ENCODE data around the gene KLHL30. TPM values are rescaled to one million over a fixed set of nuclear protein-coding genes. Genes with fewer than 3 reads are reported as not detected.

KLHL30 gene
- total and polyA plus RNA-seq, 2 experiments from 2014 or later: 0.07 TPM; not detected in 1

DNA sequence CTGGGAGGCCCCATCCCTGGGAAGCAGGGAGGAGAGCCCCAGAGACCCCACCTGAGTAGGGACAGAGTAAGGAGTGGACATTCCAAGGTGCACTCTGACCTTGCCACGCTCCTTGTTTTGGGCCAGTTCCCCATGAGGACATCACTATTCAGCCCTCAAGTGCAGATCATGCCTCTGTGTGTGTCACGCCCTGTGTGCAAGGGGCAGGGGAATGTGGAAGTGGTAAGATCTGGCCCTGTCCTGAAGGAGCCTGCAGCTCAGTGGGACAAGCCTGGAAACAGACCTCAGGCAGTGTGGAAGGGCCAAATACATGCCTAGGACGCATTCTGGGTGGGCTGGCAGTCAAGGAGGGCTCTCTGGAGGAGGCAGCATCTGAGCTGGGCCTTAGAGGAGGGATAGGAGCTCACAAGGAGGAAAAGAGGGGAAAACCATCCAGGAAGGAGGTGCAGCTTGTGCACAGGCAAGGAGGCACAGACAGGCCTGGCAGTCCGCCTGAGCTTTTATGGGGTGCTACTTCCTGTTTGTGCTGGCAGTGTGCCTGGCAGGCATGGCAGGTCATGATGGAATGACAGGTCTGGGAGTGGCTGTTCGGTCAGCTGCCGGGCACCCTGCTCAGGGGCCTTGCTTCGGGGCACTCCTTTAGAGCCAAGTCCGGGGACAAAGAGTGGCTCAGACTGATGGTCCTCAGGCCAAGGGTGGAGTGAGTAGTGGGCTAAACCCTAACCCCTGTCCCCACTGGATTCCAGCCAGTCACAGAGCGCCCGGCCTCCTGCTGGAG is 3.3 kb downstream of the KLHL30 start (continued):
- no peak for TF ChIP-seq STAT1 (IDR thresholded peaks at IDR 0.05; ENCODE audit: unreplicated experiment)
- TF ChIP-seq ZNF331 (CRISPR knock-in tag; IDR thresholded peaks at IDR 0.05; ENCODE audit: low read depth): no peak
- TF ChIP-seq POLR2AphosphoS5 (IDR thresholded peaks at IDR 0.05; ENCODE audit: low read depth): no peak
- no peak for TF ChIP-seq EZH2 (IDR thresholded peaks at IDR 0.05; ENCODE audit: low read depth, unreplicated experiment)
- TF ChIP-seq, protein P1, sequence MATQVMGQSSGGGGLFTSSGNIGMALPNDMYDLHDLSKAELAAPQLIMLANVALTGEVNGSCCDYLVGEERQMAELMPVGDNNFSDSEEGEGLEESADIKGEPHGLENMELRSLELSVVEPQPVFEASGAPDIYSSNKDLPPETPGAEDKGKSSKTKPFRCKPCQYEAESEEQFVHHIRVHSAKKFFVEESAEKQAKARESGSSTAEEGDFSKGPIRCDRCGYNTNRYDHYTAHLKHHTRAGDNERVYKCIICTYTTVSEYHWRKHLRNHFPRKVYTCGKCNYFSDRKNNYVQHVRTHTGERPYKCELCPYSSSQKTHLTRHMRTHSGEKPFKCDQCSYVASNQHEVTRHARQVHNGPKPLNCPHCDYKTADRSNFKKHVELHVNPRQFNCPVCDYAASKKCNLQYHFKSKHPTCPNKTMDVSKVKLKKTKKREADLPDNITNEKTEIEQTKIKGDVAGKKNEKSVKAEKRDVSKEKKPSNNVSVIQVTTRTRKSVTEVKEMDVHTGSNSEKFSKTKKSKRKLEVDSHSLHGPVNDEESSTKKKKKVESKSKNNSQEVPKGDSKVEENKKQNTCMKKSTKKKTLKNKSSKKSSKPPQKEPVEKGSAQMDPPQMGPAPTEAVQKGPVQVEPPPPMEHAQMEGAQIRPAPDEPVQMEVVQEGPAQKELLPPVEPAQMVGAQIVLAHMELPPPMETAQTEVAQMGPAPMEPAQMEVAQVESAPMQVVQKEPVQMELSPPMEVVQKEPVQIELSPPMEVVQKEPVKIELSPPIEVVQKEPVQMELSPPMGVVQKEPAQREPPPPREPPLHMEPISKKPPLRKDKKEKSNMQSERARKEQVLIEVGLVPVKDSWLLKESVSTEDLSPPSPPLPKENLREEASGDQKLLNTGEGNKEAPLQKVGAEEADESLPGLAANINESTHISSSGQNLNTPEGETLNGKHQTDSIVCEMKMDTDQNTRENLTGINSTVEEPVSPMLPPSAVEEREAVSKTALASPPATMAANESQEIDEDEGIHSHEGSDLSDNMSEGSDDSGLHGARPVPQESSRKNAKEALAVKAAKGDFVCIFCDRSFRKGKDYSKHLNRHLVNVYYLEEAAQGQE (IDR thresholded peaks at IDR 0.05; ENCODE audit: unreplicated experiment): no peak
- TF ChIP-seq CREB1 (CRISPR knock-in tag; IDR thresholded peaks at IDR 0.05; ENCODE audit: low read depth): no peak

DNA sequence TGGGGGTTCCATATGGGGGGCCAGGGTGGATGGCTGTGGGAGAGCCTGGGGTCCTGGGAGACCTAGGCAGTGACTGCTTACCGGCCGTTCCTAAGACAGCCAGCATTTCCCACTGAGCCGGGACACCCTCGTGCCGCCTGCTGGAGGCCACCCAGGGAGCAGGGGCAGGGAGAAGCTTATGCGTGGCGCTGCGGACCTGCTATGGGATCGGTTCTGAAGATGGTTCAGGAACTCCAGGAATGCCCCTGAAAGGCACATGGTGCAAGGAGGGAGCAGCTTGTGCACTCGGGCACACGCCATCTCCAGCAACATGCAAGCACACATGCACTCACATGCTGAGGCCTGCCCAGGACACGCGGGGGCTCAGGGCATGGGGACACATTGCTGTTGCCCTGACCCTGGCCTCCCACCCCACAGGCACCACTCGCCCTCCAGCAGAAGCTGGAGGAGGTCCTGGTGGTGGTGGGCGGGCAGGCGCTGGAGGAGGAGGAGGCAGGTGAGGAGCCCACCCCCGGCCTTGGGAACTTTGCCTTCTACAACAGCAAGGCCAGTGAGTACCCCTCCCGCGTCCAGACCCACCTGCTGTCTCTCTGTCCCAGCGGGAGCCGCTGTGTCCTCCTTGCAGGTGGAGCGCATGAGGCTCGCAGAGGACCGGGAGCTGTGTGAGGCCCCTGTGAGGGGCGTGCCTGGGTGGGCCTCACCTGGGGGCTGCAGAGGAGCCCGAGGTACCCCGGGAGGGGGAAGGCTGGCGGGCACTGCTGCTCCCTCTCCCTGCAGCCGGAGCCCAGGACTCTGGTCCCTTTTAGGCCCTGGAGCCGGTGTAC is 4.1 kb downstream of the KLHL30 start:
- Histone ChIP-seq H2AFZ (no peak overlapping the region), H3K4me3 (no peak overlapping the region), H3K4me1 (ENCODE audit: insufficient read depth) (no peaks in the 10 kb centered on the region), H3K36me3 (ENCODE audit: insufficient read depth) (no peaks in the 10 kb centered on the region), H3K9me2 (ENCODE audit: insufficient read depth) (no peaks in the 10 kb centered on the region), H4K20me1 (replicated peaks; ENCODE audit: insufficient read depth) (no peaks in the 10 kb centered on the region), H3K27ac (ENCODE audit: low read depth) (no peak overlapping the region), H3K4me2 (no peak overlapping the region), H3K79me2 (replicated peaks; ENCODE audit: insufficient read depth) (no peaks in the 10 kb centered on the region), H3F3A (replicated peaks; ENCODE audit: low read depth) (no peaks in the 10 kb centered on the region), H3K27me3 (ENCODE audit: insufficient read depth) (no peaks in the 10 kb centered on the region)
- H3K36me3 Mint-ChIP-seq (ENCODE audit: low read depth): no peaks in the 10 kb centered on the region
- peaks cover 5% of the 10 kb centered on the region for H3K27me3 Mint-ChIP-seq (ENCODE audit: insufficient read depth, low read depth, poor library complexity)
- H3K4me3 Mint-ChIP-seq: no peak overlapping the region
- no peaks in the 10 kb centered on the region; the same call in 2 of the 3 replicates for H3K4me1 Mint-ChIP-seq
- no peaks in the 10 kb centered on the region for H3K9me3 Mint-ChIP-seq
- DNase-seq (ENCODE audit: low spot score): no peak
- ATAC-seq: no peak
- no peak overlapping the region for H3K27ac Mint-ChIP-seq
- TF ChIP-seq EZH2 (IDR thresholded peaks at IDR 0.05; ENCODE audit: low read depth, unreplicated experiment) (no peak), ZNF331 (CRISPR knock-in tag; IDR thresholded peaks at IDR 0.05; ENCODE audit: low read depth) (no peak), POLR2AphosphoS5 (IDR thresholded peaks at IDR 0.05; ENCODE audit: low read depth) (no peak), STAT1 (IDR thresholded peaks at IDR 0.05; ENCODE audit: unreplicated experiment) (no peak), ZNF114 (CRISPR knock-in tag; IDR thresholded peaks at IDR 0.05) (no peak), JUNB (IDR thresholded peaks at IDR 0.05; ENCODE audit: unreplicated experiment) (no peak), EZH2phosphoT487 (IDR thresholded peaks at IDR 0.05; ENCODE audit: unreplicated experiment) (no peak)
- TF ChIP-seq, protein P2, sequence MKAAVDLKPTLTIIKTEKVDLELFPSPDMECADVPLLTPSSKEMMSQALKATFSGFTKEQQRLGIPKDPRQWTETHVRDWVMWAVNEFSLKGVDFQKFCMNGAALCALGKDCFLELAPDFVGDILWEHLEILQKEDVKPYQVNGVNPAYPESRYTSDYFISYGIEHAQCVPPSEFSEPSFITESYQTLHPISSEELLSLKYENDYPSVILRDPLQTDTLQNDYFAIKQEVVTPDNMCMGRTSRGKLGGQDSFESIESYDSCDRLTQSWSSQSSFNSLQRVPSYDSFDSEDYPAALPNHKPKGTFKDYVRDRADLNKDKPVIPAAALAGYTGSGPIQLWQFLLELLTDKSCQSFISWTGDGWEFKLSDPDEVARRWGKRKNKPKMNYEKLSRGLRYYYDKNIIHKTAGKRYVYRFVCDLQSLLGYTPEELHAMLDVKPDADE (IDR thresholded peaks at IDR 0.05): no peak
- TF ChIP-seq, protein P3, sequence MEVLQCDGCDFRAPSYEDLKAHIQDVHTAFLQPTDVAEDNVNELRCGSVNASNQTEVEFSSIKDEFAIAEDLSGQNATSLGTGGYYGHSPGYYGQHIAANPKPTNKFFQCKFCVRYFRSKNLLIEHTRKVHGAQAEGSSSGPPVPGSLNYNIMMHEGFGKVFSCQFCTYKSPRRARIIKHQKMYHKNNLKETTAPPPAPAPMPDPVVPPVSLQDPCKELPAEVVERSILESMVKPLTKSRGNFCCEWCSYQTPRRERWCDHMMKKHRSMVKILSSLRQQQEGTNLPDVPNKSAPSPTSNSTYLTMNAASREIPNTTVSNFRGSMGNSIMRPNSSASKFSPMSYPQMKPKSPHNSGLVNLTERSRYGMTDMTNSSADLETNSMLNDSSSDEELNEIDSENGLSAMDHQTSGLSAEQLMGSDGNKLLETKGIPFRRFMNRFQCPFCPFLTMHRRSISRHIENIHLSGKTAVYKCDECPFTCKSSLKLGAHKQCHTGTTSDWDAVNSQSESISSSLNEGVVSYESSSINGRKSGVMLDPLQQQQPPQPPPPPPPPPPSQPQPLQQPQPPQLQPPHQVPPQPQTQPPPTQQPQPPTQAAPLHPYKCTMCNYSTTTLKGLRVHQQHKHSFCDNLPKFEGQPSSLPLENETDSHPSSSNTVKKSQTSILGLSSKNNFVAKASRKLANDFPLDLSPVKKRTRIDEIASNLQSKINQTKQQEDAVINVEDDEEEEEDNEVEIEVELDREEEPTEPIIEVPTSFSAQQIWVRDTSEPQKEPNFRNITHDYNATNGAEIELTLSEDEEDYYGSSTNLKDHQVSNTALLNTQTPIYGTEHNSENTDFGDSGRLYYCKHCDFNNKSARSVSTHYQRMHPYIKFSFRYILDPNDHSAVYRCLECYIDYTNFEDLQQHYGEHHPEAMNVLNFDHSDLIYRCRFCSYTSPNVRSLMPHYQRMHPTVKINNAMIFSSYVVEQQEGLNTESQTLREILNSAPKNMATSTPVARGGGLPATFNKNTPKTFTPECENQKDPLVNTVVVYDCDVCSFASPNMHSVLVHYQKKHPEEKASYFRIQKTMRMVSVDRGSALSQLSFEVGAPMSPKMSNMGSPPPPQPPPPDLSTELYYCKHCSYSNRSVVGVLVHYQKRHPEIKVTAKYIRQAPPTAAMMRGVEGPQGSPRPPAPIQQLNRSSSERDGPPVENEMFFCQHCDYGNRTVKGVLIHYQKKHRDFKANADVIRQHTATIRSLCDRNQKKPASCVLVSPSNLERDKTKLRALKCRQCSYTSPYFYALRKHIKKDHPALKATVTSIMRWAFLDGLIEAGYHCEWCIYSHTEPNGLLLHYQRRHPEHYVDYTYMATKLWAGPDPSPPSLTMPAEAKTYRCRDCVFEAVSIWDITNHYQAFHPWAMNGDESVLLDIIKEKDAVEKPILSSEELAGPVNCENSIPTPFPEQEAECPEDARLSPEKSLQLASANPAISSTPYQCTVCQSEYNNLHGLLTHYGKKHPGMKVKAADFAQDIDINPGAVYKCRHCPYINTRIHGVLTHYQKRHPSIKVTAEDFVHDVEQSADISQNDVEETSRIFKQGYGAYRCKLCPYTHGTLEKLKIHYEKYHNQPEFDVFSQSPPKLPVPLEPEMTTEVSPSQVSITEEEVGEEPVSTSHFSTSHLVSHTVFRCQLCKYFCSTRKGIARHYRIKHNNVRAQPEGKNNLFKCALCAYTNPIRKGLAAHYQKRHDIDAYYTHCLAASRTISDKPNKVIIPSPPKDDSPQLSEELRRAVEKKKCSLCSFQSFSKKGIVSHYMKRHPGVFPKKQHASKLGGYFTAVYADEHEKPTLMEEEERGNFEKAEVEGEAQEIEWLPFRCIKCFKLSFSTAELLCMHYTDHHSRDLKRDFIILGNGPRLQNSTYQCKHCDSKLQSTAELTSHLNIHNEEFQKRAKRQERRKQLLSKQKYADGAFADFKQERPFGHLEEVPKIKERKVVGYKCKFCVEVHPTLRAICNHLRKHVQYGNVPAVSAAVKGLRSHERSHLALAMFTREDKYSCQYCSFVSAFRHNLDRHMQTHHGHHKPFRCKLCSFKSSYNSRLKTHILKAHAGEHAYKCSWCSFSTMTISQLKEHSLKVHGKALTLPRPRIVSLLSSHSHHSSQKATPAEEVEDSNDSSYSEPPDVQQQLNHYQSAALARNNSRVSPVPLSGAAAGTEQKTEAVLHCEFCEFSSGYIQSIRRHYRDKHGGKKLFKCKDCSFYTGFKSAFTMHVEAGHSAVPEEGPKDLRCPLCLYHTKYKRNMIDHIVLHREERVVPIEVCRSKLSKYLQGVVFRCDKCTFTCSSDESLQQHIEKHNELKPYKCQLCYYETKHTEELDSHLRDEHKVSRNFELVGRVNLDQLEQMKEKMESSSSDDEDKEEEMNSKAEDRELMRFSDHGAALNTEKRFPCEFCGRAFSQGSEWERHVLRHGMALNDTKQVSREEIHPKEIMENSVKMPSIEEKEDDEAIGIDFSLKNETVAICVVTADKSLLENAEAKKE (CRISPR knock-in tag; IDR thresholded peaks at IDR 0.05): no peak
